Brain pericyte (primary cell): ENCODE results near the gene CDT1.

Experiments used
- DNase-seq: peaks from one replicate; pipeline ENCODE4 v3.0.0-alpha.2; 2012; ENCODE audit warnings: low read depth, low spot score

Gene CDT1

DNA sequence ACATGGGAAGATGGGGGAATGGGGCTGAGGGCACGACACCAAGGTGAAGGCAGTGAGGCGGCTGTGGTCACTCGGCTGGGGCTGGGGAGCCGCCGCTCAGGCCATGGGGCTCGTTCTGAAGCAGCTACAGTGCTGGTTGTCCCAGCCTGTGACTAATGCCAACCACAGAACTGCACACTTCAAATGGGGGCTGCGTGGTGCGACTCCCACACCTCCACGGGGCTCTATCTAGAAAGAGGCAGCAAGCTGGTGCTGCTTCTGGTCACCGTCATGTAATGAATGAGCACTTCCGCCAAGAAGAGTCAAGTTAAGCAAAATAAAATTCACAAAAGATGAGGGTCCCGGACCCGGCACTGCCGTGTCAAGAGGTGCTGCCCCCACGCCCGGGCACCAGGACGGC, 33.2 kb downstream of the CDT1 start:
- no peak for DNase-seq

DNA sequence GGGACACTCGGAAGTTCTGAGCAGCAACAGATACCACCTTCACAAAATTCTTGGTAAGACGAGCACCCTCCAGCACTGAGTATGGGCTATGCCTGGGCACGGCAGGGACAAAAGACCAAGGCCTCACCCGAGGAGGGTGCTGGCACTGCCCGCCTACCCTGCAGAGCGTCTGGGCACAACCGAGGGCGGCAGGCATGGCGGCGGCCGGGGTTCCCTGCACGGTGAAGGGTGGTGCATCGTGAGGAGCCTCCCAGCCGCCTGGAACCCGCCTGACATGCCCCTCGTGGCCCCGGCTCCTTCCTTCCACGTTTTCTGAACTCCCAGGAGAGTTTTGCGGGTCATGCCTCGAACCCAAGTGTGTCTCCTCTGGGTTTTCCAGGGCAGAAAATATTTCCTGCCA, 34.2 kb downstream of the CDT1 start:
- no peak for DNase-seq

DNA sequence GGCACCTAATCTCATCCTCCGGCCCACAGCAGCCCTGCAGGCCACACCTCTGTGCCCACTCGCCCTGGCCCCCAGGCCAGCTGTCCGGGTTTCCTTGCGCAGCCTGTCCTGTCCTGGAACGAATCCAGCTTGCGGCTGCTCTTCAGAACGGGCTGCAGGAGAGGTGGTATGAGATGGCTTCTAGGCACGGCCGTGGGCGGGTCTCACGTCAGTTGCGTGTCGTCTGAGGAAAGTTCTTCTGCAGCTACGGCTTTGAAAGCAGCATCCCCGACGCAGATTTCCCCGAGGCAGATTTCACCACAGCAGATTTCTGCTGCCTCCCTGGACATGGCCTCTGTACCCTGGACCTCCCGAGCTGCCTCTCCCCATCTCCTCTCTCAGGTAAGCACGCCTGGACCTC, 35.0 kb downstream of the CDT1 start:
- DNase-seq: no peak

DNA sequence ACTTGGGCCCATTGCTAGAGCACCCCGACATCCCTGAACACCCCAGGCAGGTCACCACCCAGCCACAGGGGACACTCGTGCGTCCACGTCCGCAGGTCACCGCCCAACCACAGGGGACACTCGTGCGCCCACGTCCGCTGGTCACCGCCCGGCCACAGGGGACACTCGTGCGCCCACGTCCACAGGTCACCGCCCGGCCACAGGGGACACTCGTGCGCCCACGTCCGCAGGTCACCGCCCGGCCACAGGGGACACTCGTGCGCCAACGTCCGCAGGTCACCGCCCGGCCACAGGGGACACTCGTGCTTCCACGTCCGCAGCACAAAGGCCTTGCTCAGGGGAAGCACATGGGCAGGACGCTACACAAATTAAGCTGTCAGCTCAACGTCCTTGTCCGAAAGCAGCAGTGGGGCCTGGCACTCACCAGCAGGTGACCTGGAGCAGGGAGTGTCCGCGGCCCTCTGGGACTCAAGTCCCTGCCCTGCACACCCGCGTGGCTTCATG, 35.5 kb downstream of the CDT1 start:
- DNase-seq: no peak

DNA sequence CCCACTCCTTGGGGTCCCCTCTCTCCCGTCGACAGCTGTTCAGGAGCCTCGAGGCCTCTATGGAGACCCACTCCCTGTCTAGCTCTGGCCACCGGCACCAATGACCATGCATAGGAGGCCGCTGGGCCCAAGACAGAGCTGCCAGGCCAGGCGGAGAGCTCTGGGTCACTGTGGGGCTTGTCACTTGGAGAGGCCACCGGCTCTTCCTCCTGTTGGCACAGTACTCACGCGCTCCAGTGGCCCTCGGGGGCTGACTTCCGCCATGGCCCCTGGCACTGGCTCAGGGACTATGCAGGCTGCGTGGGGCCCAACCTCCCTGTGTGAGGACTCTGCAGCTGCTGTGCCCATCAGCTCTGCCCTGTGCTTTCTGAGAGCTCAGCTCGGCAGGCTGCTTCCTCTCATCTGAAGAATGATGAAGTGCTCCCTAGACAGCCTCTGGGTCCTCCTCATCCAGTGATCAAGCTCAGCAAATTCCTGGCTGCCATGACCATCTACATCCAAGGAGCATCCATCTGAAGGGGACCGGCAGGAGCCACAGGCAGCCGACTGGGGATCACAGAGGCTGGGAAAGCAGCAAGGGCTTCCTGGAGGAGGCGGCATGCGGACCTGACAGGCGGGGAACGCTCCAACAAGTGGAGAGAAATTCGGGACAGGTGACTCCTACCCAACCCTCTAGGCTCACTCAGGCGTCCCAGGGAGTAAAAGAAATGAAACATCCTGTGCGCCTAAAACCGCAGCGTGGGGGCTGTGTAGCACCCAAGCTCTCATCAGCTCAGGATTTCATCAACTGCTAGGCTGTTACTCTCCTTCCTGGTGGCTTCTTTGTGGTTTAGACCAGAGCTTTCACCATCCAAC, 36.4 kb downstream of the CDT1 start:
- no peak for DNase-seq

DNA sequence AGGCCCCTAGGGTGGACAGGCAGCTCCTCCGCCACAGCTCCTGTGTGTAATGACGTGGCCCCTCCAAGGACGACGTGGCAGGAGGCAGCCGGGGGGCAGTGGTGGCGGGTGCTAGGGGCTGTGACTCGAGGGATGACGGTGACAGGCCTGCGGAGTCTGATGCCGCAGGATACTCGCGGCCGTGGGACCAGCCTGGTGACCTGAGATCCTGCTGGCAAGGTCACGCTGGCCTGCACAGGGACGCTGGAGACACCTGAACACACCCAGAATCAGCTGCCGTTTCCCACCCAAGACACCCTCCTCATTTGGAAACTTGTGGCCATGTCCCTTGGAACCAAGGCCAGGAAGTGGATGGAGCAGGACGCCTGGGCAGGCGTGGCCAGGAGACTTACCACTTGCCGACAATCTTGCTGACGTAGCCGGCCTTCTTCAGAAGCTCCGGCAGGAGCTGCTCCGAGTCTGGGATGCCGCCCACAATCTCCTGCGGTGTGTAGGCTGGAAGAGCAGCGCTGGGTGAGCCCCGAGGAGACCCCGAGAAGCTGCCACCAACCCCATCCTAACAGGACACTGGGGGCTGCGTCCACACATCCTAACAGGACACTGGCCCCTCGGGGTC, 37.1 kb downstream of the CDT1 start:
- no peak for DNase-seq

DNA sequence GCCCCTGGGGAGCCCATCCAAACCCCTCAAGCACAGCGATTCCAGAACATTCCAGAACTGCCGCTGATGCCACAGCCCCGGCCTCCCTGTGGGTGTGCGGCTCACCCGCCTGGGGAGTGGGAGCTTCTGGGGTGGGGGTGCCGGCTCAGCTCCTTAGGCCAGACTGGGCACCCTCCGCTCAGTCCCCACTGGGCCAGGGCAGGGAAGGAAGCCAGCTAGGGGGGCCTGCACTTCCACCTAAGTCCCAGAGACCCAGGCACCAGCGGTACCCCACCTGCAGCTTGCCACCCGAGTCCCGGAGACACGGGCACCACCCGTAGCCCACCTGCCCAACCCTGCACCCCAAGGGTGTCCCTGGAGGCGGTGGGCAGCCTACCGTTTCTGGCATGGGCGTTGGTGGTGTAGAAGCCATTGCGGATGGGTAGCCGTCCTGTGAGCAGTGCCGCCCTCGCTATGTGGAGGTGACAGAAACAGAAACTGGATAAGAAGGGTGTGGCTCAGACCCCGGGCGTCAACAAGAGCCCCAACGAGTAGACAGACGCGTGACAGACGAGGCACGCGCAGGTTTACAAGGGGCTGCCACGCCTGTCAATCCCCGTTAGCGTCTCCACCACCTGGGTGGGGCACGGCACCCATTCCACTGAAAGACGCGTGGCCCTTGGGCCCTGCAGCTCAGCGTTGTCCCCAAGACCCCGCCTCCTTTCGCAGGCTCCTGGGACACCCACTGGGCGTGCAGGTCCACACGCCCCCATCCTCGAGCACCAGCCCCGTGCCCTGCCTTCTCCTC, 38.1 kb downstream of the CDT1 start:
- no peak for DNase-seq

DNA sequence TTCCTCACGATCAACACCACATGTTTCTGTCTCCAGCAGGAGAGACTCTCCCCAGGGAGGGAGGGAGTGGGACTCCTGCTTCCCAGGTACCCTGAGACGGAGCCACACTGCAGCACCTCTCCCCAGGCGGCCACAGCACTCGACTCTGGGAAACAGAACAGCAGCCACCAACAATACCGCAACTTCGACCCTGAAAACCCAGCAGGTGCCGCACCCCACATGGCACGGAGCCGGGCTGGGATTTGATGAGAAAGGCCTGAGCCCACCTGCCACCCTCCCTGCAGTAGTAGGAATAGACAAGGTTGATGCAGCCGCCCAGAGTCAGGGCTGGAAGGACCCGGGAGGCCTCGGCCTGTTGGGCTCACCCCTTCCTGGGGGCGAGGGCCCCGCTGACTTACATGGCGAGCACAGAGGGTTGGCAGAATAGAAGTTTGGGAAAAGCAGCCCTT, 38.7 kb downstream of the CDT1 start:
- DNase-seq: no peak

DNA sequence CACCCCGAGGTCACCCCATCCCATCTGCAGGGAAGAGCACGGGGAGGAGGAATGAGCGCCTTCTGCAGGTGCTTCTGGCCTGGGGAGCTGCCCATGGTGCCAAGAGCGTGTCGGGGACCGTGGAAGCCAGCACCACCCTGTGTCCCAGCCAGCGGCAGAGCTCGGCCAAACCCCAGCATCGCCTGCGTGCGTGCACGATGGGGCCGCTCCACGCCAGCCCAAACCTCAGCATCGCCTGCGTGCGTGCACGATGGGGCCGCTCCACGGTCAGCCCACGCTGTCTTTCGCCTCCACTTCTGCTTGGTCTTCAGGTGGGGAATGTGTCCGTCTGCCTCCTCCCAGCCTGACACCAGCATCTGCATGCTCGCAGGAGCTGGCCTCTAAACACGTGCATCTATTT, 39.2 kb downstream of the CDT1 start:
- no peak for DNase-seq

DNA sequence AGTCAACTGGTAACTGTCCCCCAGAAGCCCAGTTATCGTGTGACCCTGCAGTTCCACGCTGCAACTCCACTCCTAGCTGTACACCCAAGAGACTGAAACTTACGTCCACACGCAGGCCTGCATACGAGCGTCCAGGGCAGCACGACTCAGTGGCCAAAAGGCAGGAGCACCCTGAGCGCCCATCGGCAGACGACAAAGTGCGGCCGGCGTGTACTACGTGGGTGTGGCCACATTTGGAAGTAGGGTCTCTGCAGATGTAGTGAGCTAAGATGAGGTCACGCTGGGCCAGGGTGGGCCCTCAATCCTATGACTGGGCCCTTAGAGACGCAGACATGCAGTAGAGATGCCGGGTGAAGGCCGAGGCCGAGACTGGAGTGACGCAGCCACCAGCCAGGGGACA, 39.7 kb downstream of the CDT1 start:
- no peak for DNase-seq

DNA sequence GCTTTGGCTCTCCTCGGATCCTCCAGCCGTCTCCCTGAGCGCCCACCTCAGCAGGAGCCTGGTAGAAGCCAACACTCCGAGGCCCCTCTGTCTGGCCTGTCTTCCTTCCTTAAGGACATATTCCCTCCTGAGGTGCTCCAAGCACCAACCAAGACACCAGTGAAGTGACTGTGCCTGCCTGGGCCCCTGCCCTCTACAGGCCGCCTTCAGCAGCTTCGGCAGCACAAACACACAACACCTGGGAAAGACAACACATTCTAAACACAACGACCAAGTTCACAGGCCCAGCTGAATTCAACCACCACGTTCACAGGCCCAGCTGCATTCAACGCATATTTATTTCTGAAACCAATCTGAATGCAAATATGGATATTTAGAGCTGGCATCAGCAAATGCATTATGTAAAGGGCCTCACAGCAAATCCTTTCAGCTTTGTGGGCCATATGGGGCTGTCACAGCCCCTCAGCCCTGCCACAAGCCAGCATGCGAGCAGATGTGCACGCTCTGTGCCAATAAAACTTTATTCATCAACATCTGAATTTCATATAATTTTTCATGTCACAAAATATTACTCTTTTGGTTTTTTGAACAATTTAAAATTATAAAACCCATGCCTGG, 40.9 kb downstream of the CDT1 start:
- DNase-seq: no peak

DNA sequence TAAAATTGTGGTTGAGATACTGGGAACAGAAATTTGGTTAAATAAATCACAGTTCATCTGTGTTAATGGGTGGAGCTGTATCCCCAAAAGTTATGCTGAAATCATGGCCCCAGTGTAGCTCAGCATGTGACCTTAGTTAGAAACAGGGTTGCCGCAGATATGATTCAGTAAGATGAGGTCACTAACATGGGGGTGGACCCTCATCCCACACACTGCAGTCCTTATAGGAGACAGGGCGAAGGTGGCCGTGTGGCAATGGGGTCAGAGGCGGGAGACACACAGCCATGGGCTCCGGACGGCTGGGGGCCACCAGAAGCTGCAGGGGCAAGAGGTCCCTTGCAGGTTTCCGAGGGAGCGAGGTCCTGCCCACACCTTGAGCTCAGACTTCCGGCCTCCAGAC, 42.5 kb downstream of the CDT1 start:
- DNase-seq: no peak

DNA sequence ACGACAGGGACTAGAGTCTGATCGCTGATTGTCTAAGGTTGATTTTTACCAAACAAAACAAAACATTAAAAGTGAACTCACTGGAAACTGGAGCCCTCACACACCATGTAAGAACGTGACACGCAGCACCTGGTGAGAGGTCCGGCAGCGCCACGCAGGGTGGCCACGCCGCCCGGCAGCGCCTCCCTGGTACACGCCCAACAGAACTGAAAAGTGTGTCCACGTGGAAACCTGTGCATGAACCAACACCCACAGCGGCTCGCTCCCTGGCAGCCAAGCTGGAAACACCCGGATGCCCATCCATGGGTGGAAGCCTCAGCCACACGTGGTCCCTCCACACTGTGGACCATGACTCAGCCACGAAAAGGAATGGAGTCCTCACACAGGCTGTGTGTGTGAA, 44.1 kb downstream of the CDT1 start:
- DNase-seq: no peak

DNA sequence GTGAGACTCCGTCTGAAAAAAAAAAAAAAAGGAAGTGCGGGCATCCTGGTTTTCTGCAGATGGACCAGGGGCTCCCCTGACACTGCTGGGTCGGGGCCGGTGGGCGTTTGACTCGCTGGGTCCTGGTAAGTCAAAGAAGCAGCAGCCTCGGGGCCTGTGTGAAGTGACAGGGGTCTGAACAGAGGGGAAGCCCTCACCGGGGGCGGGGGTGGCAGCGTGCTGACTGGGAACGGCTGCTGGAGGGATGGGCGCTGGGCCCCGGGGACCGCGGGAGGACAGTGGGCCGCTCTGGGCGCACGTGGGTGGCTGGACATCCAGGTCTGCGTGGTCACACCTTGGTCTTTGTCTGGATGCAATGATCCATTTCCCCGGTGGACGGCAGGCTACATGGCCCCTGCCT, 45.0 kb downstream of the CDT1 start:
- no peak for DNase-seq

DNA sequence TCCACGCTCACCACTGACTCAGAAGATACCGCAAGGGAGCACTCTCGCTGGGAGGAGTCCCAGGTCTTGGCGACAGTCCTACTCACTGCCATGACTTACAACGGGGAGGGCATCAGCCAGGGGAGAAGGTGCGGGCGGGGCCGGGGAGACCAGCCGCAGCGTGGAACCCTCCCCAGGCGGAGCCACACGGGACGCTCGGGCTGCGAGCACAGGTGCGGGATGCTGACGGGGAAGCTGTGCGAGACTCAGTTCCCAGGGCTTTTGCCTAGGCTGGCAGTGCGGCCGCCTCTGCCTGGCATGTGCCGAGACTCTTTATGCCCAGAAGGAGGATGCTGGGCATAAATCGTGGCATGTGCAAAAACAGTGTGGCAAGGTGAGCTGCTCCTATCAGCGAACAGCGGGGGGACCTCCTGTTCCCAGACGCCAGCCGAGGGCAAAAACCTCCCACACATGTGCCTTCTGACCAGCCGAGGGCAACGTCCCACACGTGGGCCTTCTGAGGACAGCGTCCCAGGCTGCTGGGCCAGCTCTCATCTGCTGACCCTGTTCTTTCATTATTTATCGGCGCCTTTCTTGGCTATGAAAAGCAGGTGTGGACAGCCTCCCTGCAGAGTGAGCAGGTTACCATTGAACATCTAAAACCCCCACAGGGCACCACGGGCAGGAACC, 47.1 kb downstream of the CDT1 start:
- DNase-seq: no peak

DNA sequence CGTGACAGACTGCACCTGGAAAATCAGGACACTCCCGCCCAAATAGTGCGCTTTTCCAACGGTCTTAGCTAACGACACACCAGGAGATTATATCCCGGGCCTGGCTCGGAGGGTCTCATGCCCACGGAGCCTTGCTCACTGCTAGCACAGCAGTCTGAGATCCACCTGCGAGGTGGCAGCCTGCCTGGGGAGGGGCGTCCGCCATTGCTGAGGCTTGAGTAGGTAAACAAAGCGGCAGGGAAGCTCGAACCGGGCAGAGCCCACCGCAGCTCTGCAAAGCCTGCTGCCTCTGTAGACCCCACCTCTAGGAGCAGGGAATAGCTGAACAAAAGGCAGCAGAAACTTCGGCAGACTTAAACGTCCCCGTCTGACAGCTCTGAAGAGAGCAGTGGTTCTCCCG, 48.0 kb downstream of the CDT1 start:
- DNase-seq: no peak

DNA sequence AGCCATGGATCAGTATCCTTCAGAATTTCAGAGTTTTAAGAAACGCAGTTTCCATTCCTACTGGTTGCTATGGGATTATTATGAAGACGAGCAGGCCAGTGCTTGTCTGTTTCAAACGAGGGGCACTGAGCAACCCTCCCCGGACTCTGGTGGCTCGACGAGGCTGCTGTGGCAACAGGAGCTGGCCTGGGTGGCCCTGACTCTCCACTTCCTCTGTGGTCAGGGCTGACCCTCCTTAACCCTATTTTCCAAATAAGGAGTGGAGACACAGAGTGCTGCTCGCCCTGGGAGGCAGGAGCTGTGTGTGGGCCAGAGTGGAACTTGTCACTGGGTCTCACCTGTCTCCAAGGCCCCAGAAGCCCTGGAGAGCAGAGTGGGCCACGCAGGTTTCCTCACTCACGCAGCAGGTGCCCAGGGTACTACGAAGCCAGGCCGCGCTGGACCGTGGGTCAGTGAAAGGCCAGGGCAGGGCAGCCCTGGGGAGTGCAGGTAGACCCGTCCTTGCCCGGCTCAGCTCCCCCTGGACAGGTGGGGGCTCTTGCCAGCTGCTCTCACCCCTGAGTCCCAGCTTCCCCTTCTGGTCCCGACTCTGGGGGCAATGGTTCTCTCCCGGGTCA, 49.8 kb downstream of the CDT1 start:
- DNase-seq: no peak

DNA sequence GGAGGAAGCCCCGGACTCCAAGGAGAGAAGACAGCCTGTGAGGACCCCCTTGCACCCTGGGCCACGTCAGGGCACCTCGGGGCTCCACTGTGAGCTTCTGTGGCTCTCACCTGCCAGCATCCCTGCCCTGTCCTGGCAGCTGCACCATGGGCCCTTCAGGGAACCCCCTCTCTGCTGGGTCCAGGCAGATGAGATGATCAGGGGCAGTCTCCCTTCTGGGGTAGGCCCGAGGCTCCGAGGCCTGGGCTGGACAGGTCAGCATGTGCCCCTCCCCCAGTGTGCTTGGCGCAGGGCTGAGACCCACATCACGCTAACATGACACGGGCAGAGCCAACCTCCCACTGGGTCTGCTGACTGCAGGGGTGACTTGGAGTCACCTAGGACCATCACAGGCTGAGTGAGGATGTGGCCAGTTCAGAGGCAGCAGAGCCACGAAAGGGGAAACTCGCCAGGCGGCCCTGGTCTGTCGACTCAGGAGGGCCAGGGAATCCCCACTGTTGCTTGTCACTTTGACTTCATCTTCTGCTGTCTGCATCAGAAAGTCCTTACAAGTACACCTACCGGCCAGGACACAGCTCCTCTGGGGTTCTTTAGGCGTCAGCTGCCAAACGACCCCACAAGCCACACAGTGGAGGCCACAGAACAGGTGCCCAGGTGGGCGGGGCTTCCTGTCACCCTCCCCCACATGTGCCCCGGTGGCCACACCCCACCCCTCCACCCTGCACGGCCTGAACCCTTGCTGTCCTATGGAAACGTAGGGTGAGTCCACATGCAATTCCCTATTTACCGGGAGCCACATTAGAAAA, 50.9 kb downstream of the CDT1 start:
- no peak for DNase-seq

DNA sequence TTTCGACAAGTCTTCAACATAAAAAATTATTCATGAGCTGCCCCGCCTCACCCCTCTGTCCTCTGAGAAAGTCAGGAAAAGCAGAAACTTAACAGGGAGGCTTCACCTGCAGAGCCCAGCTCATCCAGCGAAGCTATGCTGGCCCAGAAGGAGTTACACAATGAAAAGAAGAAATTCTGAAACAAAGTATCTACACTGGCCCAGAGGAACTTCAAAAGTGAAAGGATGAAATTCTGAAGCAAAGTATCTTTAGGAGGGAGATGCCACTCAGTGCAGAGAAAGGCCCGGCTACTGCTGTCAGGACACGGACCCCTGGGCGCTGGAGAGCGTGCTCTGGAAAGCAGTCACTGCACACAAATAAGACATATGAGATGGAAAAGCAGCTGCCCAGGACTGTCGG, 51.6 kb downstream of the CDT1 start:
- DNase-seq: no peak

DNA sequence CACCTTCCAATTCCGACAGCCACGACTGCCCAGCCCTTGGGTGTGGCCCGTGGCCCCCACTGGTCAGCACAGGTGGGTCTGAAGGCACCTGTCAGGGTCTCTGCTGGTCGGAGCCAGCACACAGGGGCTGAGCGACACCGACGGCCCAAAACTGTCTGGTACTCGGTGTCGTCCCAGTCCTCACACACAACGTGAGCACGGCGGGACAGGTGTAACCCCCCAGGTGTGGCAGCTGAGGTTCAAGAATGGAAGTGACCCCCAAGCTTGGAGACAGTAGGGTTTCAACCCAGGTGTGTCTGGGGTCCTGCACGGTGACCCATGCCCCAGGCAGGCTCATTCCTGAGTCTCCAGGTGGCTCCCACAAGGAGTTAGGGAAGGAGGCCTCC, 52.1 kb downstream of the CDT1 start:
- no peak for DNase-seq
